Progenitor cell of endocrine pancreas (in vitro differentiated cells): ENCODE data around the gene ANO8. TPM values are rescaled to one million over a fixed set of nuclear protein-coding genes. Genes with fewer than 3 reads are reported as not detected.

Source experiments
- DNase-seq: peaks from one replicate; pipeline ENCODE4 v3.0.0; 2021; ENCODE audit warnings: low spot score; ENCODE audit not compliant: unreplicated experiment
- H3K27ac Mint-ChIP-seq: 2 replicates; pipeline ENCODE4 v1.8.0; 2021; ENCODE audit warnings: mild to moderate bottlenecking, moderate library complexity, mixed read lengths
- H3K27me3 Mint-ChIP-seq: 2 replicates; pipeline ENCODE4 v1.8.0; 2021; ENCODE audit warnings: mixed read lengths
- H3K36me3 Mint-ChIP-seq: 2 replicates; pipeline ENCODE4 v1.8.0; 2022; ENCODE audit warnings: mixed read lengths; ENCODE audit not compliant: insufficient read depth
- H3K4me1 Mint-ChIP-seq: 2 replicates; pipeline ENCODE4 v1.8.0; 2021; ENCODE audit warnings: low read depth, mixed read lengths
- H3K4me3 Mint-ChIP-seq: 2 replicates; pipeline ENCODE4 v1.8.0; 2021; ENCODE audit warnings: low read depth, mild to moderate bottlenecking, moderate library complexity, mixed read lengths
- H3K9me3 Mint-ChIP-seq: 2 replicates; pipeline ENCODE4 v1.8.0; 2021; ENCODE audit warnings: low read depth, mixed read lengths
- CTCF ChIP-seq: fragments of 200-600 bp; sonication (generic); IDR thresholded peaks from one replicate; pipeline ENCODE4 v1.5.0; 2021; ENCODE audit warnings: antibody characterized with exemption, mild to moderate bottlenecking; ENCODE audit not compliant: unreplicated experiment
- long read RNA-seq: library from polyadenylated mRNA; unstranded; transcript quantifications from one replicate; pipeline ENCODE4 v2.0.0, GENCODE V29; 2020
- total RNA-seq: library from RNA; stranded (reverse); gene quantifications from 2 replicates; pipeline ENCODE4 v1.2.1, GENCODE V29; 2021

ANO8 gene
- total RNA-seq, result 45.2 and 45.3 TPM in 2 replicates
- long read RNA-seq, partial matches to known transcripts, result 0 of 1 reads
- long read RNA-seq, other reads (novel, unspliced or antisense), result 1 of 1 reads

GRCh38 chr19:17334414-17335409, at the start of gene ANO8:
Gene ANO8, minus strand, starts transcription at chr19:17334855. Its CDS starts 185 bp downstream, at chr19:17334670.
- Mint-ChIP-seq H3K4me3 (peak within 1 kb of the TSS; percentile 79), H3K4me1 (peaks cover 9% of the 10 kb centered on the region), H3K27me3 (peaks cover 10% of the 10 kb centered on the region), H3K9me3 (no peaks in the 10 kb centered on the region), H3K36me3 (peaks cover 17% of the 10 kb centered on the region), H3K27ac (peak within 1 kb of the TSS; percentile 93)
- no peak for TF ChIP-seq CTCF
- DNase-seq, result peak; percentile 81

GRCh38 chr19:17380426-17381138, 45.9 kb upstream of the ANO8 start:
- Mint-ChIP-seq H3K4me1 (peaks cover 4% of the 10 kb centered on the region), H3K9me3 (peaks cover 3% of the 10 kb centered on the region), H3K36me3 (no peaks in the 10 kb centered on the region), H3K4me3 (no peak overlapping the region), H3K27me3 (no peaks in the 10 kb centered on the region), H3K27ac (no peak overlapping the region)
- TF ChIP-seq CTCF, result no peak
- DNase-seq, result no peak

GRCh38 chr19:17379221-17379631, 44.6 kb upstream of the ANO8 start:
- no peak overlapping the region for H3K4me3 Mint-ChIP-seq
- no peak for TF ChIP-seq CTCF
- H3K4me1 Mint-ChIP-seq, result peaks cover 4% of the 10 kb centered on the region
- DNase-seq, result no peak
- peak overlapping the region; percentile 57 for H3K27ac Mint-ChIP-seq
- H3K27me3 Mint-ChIP-seq, result no peaks in the 10 kb centered on the region
- peaks cover 3% of the 10 kb centered on the region for H3K9me3 Mint-ChIP-seq
- no peaks in the 10 kb centered on the region for H3K36me3 Mint-ChIP-seq

GRCh38 chr19:17378271-17378670, 43.6 kb upstream of the ANO8 start:
- Mint-ChIP-seq H3K27ac (no peak overlapping the region), H3K27me3 (no peaks in the 10 kb centered on the region), H3K4me1 (peaks cover 4% of the 10 kb centered on the region), H3K9me3 (peaks cover 3% of the 10 kb centered on the region), H3K36me3 (no peaks in the 10 kb centered on the region), H3K4me3 (no peak overlapping the region)
- no peak for DNase-seq
- no peak for TF ChIP-seq CTCF

- no peak within 1 kb of the TSS for H3K27ac Mint-ChIP-seq
- H3K4me3 Mint-ChIP-seq, result no peak within 1 kb of the TSS
- DNase-seq, result no peak
- no peaks in the 10 kb centered on the region for H3K36me3 Mint-ChIP-seq
- H3K4me1 Mint-ChIP-seq, result peaks cover 3% of the 10 kb centered on the region
- H3K9me3 Mint-ChIP-seq, result peaks cover 3% of the 10 kb centered on the region
- TF ChIP-seq CTCF, result no peak
- no peaks in the 10 kb centered on the region for H3K27me3 Mint-ChIP-seq
Measured at GRCh38 chr19:17376935-17377600, 42.4 kb upstream of the ANO8 start, which contains the start of gene PLVAP. Gene PLVAP, minus strand, starts transcription at chr19:17377342. Its CDS starts 54 bp downstream, at chr19:17377288.
